Amniotic stem cell (primary cell): Measurements from ENCODE around the gene DTNBP1.

ENCODE experiments used
- DNase-seq: peaks from one replicate; lab custom pipeline; 2025; lab: John Stamatoyannopoulos, UW

DTNBP1 gene

GRCh38 chr6:15623276-15624116, 39.3 kb downstream of the DTNBP1 start:
- DNase-seq: peak; percentile 32

GRCh38 chr6:15622045-15622740, 40.6 kb downstream of the DTNBP1 start:
- no peak for DNase-seq

- no peak for DNase-seq
These were observed 41.4 kb downstream of the DTNBP1 start for GRCh38 chr6:15621203-15622044.

- DNase-seq: no peak
These were observed 42.2 kb downstream of the DTNBP1 start for GRCh38 chr6:15620611-15621010.

GRCh38 chr6:15619330-15619729, 43.5 kb downstream of the DTNBP1 start:
- no peak for DNase-seq

- DNase-seq: no peak
These were observed 44.1 kb downstream of the DTNBP1 start for GRCh38 chr6:15618685-15619084.

- no peak for DNase-seq
These were observed 46.6 kb downstream of the DTNBP1 start for GRCh38 chr6:15616261-15616660.

GRCh38 chr6:15615802-15616201, 47.0 kb downstream of the DTNBP1 start:
- no peak for DNase-seq

GRCh38 chr6:15614277-15614676, 48.6 kb downstream of the DTNBP1 start:
- no peak for DNase-seq

GRCh38 chr6:15608396-15608795, 54.4 kb downstream of the DTNBP1 start:
- DNase-seq: peak; percentile 28

GRCh38 chr6:15607603-15608002, 55.2 kb downstream of the DTNBP1 start:
- DNase-seq: no peak

- DNase-seq: no peak
These were observed 56.5 kb downstream of the DTNBP1 start for GRCh38 chr6:15606347-15606746.

GRCh38 chr6:15604843-15605242, 58.0 kb downstream of the DTNBP1 start:
- DNase-seq: no peak

- DNase-seq: no peak
These were observed 60.7 kb downstream of the DTNBP1 start for GRCh38 chr6:15602154-15602553.

- no peak for DNase-seq
These were observed 64.5 kb downstream of the DTNBP1 start for GRCh38 chr6:15598273-15598798.

- DNase-seq: no peak
These were observed 66.5 kb downstream of the DTNBP1 start for GRCh38 chr6:15596186-15596896.

- DNase-seq: no peak
These were observed 67.2 kb downstream of the DTNBP1 start for GRCh38 chr6:15595461-15596173.

GRCh38 chr6:15594512-15595259, 68.1 kb downstream of the DTNBP1 start:
- DNase-seq: no peak

GRCh38 chr6:15593798-15594197, 69.0 kb downstream of the DTNBP1 start:
- DNase-seq: no peak

GRCh38 chr6:15592610-15593009, 70.2 kb downstream of the DTNBP1 start:
- DNase-seq: no peak
